ENCODE data around the gene TRPC6.
"Not testable (repeated sequence)": the region's sequence is repeated elsewhere in the genome, so short reads cannot be mapped to it uniquely, and the experiment has no call there.

DNA sequence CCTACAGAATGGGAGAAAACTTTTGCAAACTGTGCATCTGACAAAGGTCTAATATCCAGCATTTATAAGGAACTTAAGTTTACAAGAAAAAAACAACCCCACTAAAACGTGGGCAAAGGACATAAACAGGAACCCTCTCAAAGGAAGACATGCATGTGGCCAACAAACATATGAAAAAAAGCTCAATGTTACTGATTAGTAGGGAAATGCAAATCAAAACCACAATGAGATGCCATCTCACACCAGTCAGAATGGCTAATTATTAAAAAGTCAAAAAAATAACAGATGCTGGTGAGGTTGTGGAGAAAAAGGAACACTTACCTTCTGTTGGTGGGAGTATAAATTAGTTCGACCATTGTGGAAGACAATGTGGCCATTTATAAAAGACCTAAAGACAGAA is 145.1 kb downstream of the TRPC6 start:
- TF ChIP-seq, protein P1, sequence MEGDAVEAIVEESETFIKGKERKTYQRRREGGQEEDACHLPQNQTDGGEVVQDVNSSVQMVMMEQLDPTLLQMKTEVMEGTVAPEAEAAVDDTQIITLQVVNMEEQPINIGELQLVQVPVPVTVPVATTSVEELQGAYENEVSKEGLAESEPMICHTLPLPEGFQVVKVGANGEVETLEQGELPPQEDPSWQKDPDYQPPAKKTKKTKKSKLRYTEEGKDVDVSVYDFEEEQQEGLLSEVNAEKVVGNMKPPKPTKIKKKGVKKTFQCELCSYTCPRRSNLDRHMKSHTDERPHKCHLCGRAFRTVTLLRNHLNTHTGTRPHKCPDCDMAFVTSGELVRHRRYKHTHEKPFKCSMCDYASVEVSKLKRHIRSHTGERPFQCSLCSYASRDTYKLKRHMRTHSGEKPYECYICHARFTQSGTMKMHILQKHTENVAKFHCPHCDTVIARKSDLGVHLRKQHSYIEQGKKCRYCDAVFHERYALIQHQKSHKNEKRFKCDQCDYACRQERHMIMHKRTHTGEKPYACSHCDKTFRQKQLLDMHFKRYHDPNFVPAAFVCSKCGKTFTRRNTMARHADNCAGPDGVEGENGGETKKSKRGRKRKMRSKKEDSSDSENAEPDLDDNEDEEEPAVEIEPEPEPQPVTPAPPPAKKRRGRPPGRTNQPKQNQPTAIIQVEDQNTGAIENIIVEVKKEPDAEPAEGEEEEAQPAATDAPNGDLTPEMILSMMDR (IDR thresholded peaks at IDR 0.05): not testable (repeated sequence)
- TF ChIP-seq POLR2A (IDR thresholded peaks at IDR 0.05): not testable (repeated sequence)
